Skeletal muscle tissue (tissue), 4 donors: ENCODE results near the gene WWC2. TPM values are rescaled to one million over a fixed set of nuclear protein-coding genes. Genes with fewer than 3 reads are reported as not detected.

ENCODE experiments used
- H3K27ac ChIP-seq: one replicate; pipeline ENCODE4 v1.7.0; 2013; ENCODE audit warnings: mild to moderate bottlenecking, low read depth, low read length, inconsistent platforms
- H3K27me3 ChIP-seq, 3 donors: one replicate each; pipeline ENCODE4 v1.7.0; 2013; ENCODE audit warnings: low read length in 3 of 3; ENCODE audit not compliant: control insufficient read depth in 3 of 3, insufficient read depth in 3 of 3
- H3K36me3 ChIP-seq, 3 donors: one replicate each; pipeline ENCODE4 v1.7.0; 2013; ENCODE audit warnings: low read length in 3 of 3; ENCODE audit not compliant: control insufficient read depth in 3 of 3, insufficient read depth in 3 of 3
- H3K4me1 ChIP-seq, 3 donors: one replicate each; pipeline ENCODE4 v1.7.0; 2013; ENCODE audit warnings: low read length in 3 of 3, mild to moderate bottlenecking in 3 of 3; ENCODE audit not compliant: control insufficient read depth in 3 of 3, insufficient read depth in 3 of 3
- H3K4me3 ChIP-seq, 3 donors: one replicate each; pipeline ENCODE4 v1.7.0; 2013; ENCODE audit warnings: low read length in 3 of 3
- H3K9ac ChIP-seq, 3 donors: one replicate each; pipeline ENCODE4 v1.7.0; 2013; ENCODE audit warnings: low read length in 3 of 3, mild to moderate bottlenecking in 3 of 3, moderate library complexity in 2 of 3, low read depth in 1 of 3
- H3K9me3 ChIP-seq, 3 donors: one replicate each; pipeline ENCODE4 v1.7.0; 2013; ENCODE audit warnings: low read length in 3 of 3; ENCODE audit not compliant: control insufficient read depth in 3 of 3
- total RNA-seq: library from RNA; depleted of rRNA; stranded (reverse); fragments of >200 nt; gene quantifications from one replicate; pipeline ENCODE4 v1.2.3, GENCODE V29; 2014
- donor health status: Osteomylitis.

WWC2 gene
- total RNA-seq, 1 donor from 2014 or later = 15.1 TPM

GRCh38 chr4:183333202-183333601 lies 234.1 kb downstream of the WWC2 start:
- Histone ChIP-seq H3K27ac (no peak overlapping the region), H3K4me1 (no peaks in the 10 kb centered on the region), H3K4me3 (no peak overlapping the region), H3K9me3 (no peaks in the 10 kb centered on the region), H3K36me3 (no peaks in the 10 kb centered on the region), H3K27me3 (peaks cover 0 to 3% (median 0%) of the 10 kb centered on the region in 3 donors), H3K9ac (no peak overlapping the region)

GRCh38 chr4:183333983-183334382 lies 234.9 kb downstream of the WWC2 start:
- Histone ChIP-seq H3K27ac (no peak overlapping the region), H3K4me3 (no peak overlapping the region), H3K9ac (no peak overlapping the region), H3K27me3 (peaks cover 0 to 3% (median 0%) of the 10 kb centered on the region in 3 donors), H3K9me3 (no peaks in the 10 kb centered on the region), H3K36me3 (no peaks in the 10 kb centered on the region), H3K4me1 (no peaks in the 10 kb centered on the region)

- Histone ChIP-seq H3K9me3 (no peaks in the 10 kb centered on the region), H3K9ac (no peak overlapping the region), H3K27me3 (peaks cover 0 to 3% (median 0%) of the 10 kb centered on the region in 3 donors), H3K36me3 (no peaks in the 10 kb centered on the region), H3K4me1 (no peaks in the 10 kb centered on the region), H3K27ac (no peak overlapping the region), H3K4me3 (no peak overlapping the region)
These were observed 236.4 kb downstream of the WWC2 start for GRCh38 chr4:183335369-183335940.

- Histone ChIP-seq H3K4me3 (no peak overlapping the region), H3K9ac (no peak overlapping the region), H3K9me3 (no peaks in the 10 kb centered on the region), H3K36me3 (no peaks in the 10 kb centered on the region), H3K27ac (no peak overlapping the region), H3K27me3 (peaks cover 0 to 3% (median 0%) of the 10 kb centered on the region in 3 donors), H3K4me1 (no peaks in the 10 kb centered on the region)
These were observed 238.3 kb downstream of the WWC2 start for GRCh38 chr4:183337349-183337748.

- no peaks in the 10 kb centered on the region for H3K36me3 ChIP-seq
- H3K27ac ChIP-seq = no peak overlapping the region
- no peaks in the 10 kb centered on the region for H3K4me1 ChIP-seq
- H3K27me3 ChIP-seq = peaks cover 0 to 3% (median 3%) of the 10 kb centered on the region in 3 donors
- H3K9me3 ChIP-seq = no peaks in the 10 kb centered on the region
- H3K4me3 ChIP-seq = no peak overlapping the region
- H3K9ac ChIP-seq = no peak overlapping the region
These were observed 238.8 kb downstream of the WWC2 start for GRCh38 chr4:183337833-183338232.

GRCh38 chr4:183342541-183343533 lies 243.8 kb downstream of the WWC2 start:
- Histone ChIP-seq H3K36me3 (no peaks in the 10 kb centered on the region), H3K4me3 (no peak overlapping the region), H3K9ac (no peak overlapping the region), H3K27me3 (peaks cover 5 to 11% (median 5%) of the 10 kb centered on the region in 3 donors), H3K9me3 (no peaks in the 10 kb centered on the region), H3K27ac (no peak overlapping the region), H3K4me1 (no peaks in the 10 kb centered on the region)

GRCh38 chr4:183343730-183344129 lies 244.7 kb downstream of the WWC2 start:
- H3K9me3 ChIP-seq = no peaks in the 10 kb centered on the region
- no peak overlapping the region for H3K9ac ChIP-seq
- no peak overlapping the region for H3K27ac ChIP-seq
- no peaks in the 10 kb centered on the region for H3K36me3 ChIP-seq
- H3K4me3 ChIP-seq = no peak overlapping the region
- peaks cover 5 to 16% (median 5%) of the 10 kb centered on the region in 3 donors for H3K27me3 ChIP-seq
- no peaks in the 10 kb centered on the region for H3K4me1 ChIP-seq

GRCh38 chr4:183344523-183345255 lies 245.6 kb downstream of the WWC2 start:
- Histone ChIP-seq H3K36me3 (no peaks in the 10 kb centered on the region), H3K9me3 (no peaks in the 10 kb centered on the region), H3K4me1 (no peaks in the 10 kb centered on the region), H3K27ac (no peak overlapping the region), H3K27me3 (peaks cover 5 to 16% (median 5%) of the 10 kb centered on the region in 3 donors), H3K4me3 (no peak overlapping the region), H3K9ac (no peak overlapping the region)

GRCh38 chr4:183345261-183345660 lies 246.2 kb downstream of the WWC2 start:
- Histone ChIP-seq H3K27ac (no peak overlapping the region), H3K9ac (no peak overlapping the region), H3K27me3 (peaks cover 5 to 17% (median 5%) of the 10 kb centered on the region in 3 donors), H3K4me1 (no peaks in the 10 kb centered on the region), H3K36me3 (no peaks in the 10 kb centered on the region), H3K4me3 (no peak overlapping the region), H3K9me3 (no peaks in the 10 kb centered on the region)
